Measurements from ENCODE around the gene SAP30. TPM values are rescaled to one million over a fixed set of nuclear protein-coding genes. Genes with fewer than 3 reads are reported as not detected.

The SAP30 gene
- total RNA-seq, 1 donor from 2014 or later, result 29.3 TPM

- no peak overlapping the region for H3K4me3 Mint-ChIP-seq
- H3K9me3 Mint-ChIP-seq, result no peaks in the 10 kb centered on the region
- intact Hi-C loops (cut with micrococcal nuclease), result no loop called here
- H3K36me3 Mint-ChIP-seq (ENCODE audit: low read depth), result no peaks in the 10 kb centered on the region
- H3K27me3 Mint-ChIP-seq (ENCODE audit: insufficient read depth), result peaks cover 27% of the 10 kb centered on the region
- H3K27ac Mint-ChIP-seq, result no peak overlapping the region
- peaks cover 9% of the 10 kb centered on the region for H3K4me1 Mint-ChIP-seq (ENCODE audit: low read depth)
- no peak for DNase-seq (ENCODE audit: low spot score)
These were observed 26.8 kb upstream of the SAP30 start for GRCh38 chr4:173343832-173344397.

- H3K27ac Mint-ChIP-seq, result no peak overlapping the region
- no peak overlapping the region for H3K4me3 Mint-ChIP-seq
- H3K36me3 Mint-ChIP-seq (ENCODE audit: low read depth), result peaks cover 3% of the 10 kb centered on the region
- intact Hi-C loops (cut with micrococcal nuclease), result no loop called here
- H3K9me3 Mint-ChIP-seq, result peaks cover 3% of the 10 kb centered on the region
- DNase-seq (ENCODE audit: low spot score), result no peak
- peaks cover 30% of the 10 kb centered on the region for H3K27me3 Mint-ChIP-seq (ENCODE audit: insufficient read depth)
- H3K4me1 Mint-ChIP-seq (ENCODE audit: low read depth), result no peaks in the 10 kb centered on the region
These were observed 25.1 kb upstream of the SAP30 start for GRCh38 chr4:173345648-173346047.

- H3K27ac Mint-ChIP-seq, result no peak overlapping the region
- peaks cover 26% of the 10 kb centered on the region for H3K27me3 Mint-ChIP-seq (ENCODE audit: insufficient read depth)
- peaks cover 3% of the 10 kb centered on the region for H3K36me3 Mint-ChIP-seq (ENCODE audit: low read depth)
- DNase-seq (ENCODE audit: low spot score), result no peak
- H3K9me3 Mint-ChIP-seq, result peaks cover 4% of the 10 kb centered on the region
- no peaks in the 10 kb centered on the region for H3K4me1 Mint-ChIP-seq (ENCODE audit: low read depth)
- H3K4me3 Mint-ChIP-seq, result no peak overlapping the region
- intact Hi-C loops (cut with micrococcal nuclease), result no loop called here
These were observed 24.7 kb upstream of the SAP30 start for GRCh38 chr4:173346074-173346473.

- Mint-ChIP-seq H3K27me3 (ENCODE audit: insufficient read depth) (peaks cover 24% of the 10 kb centered on the region), H3K27ac (no peak overlapping the region), H3K36me3 (ENCODE audit: low read depth) (peaks cover 3% of the 10 kb centered on the region), H3K9me3 (peaks cover 4% of the 10 kb centered on the region), H3K4me1 (ENCODE audit: low read depth) (no peaks in the 10 kb centered on the region), H3K4me3 (no peak overlapping the region)
- no peak for DNase-seq (ENCODE audit: low spot score)
- intact Hi-C loops (cut with micrococcal nuclease), result no loop called here
These were observed 23.3 kb upstream of the SAP30 start for GRCh38 chr4:173347467-173347866.

- no peak for DNase-seq (ENCODE audit: low spot score)
- intact Hi-C loops (cut with micrococcal nuclease), result no loop called here
- Mint-ChIP-seq H3K4me3 (no peak overlapping the region), H3K27ac (no peak overlapping the region), H3K36me3 (ENCODE audit: low read depth) (peaks cover 5% of the 10 kb centered on the region), H3K27me3 (ENCODE audit: insufficient read depth) (peaks cover 9% of the 10 kb centered on the region), H3K4me1 (ENCODE audit: low read depth) (no peaks in the 10 kb centered on the region), H3K9me3 (no peaks in the 10 kb centered on the region)
These were observed 12.8 kb upstream of the SAP30 start for GRCh38 chr4:173357939-173358338.

GRCh38 chr4:173360587-173361221 is 10.1 kb upstream of the SAP30 start:
- H3K4me3 Mint-ChIP-seq, result no peak overlapping the region
- no peaks in the 10 kb centered on the region for H3K9me3 Mint-ChIP-seq
- H3K27me3 Mint-ChIP-seq (ENCODE audit: insufficient read depth), result no peaks in the 10 kb centered on the region
- intact Hi-C loops (cut with micrococcal nuclease), result no loop called here
- peaks cover 10% of the 10 kb centered on the region for H3K36me3 Mint-ChIP-seq (ENCODE audit: low read depth)
- H3K27ac Mint-ChIP-seq, result no peak overlapping the region
- no peak for DNase-seq (ENCODE audit: low spot score)
- H3K4me1 Mint-ChIP-seq (ENCODE audit: low read depth), result peaks cover 8% of the 10 kb centered on the region

DNA sequence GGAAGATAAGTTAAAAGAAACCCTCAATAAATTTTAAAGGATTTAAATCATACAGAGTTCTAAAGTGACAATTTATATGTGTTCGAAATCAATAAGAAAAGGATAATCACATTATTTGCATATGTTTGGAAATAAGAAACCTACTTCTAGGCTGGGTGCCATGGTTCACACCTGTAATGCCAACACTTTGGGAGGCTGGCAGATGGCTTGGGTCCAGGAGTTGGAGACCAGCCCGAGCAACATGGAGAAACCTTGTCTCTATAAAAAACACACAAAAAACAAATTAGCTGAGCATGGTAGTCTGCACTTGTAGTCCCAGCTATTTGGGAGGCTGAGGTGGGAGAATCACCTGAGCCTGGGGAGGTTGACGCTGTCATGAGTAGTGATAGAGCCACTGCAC is 8.1 kb upstream of the SAP30 start:
- no peak for DNase-seq (ENCODE audit: low spot score)
- Mint-ChIP-seq H3K27ac (no peak overlapping the region), H3K9me3 (no peaks in the 10 kb centered on the region), H3K4me1 (ENCODE audit: low read depth) (peaks cover 25% of the 10 kb centered on the region), H3K27me3 (ENCODE audit: insufficient read depth) (no peaks in the 10 kb centered on the region), H3K4me3 (no peak overlapping the region), H3K36me3 (ENCODE audit: low read depth) (peaks cover 10% of the 10 kb centered on the region)
- intact Hi-C loops (cut with micrococcal nuclease), result no loop called here

- no peaks in the 10 kb centered on the region for H3K27me3 Mint-ChIP-seq (ENCODE audit: insufficient read depth)
- intact Hi-C loops (cut with micrococcal nuclease), result no loop called here
- no peak overlapping the region for H3K4me3 Mint-ChIP-seq
These were observed 5.3 kb upstream of the SAP30 start for GRCh38 chr4:173365359-173365996.

DNA sequence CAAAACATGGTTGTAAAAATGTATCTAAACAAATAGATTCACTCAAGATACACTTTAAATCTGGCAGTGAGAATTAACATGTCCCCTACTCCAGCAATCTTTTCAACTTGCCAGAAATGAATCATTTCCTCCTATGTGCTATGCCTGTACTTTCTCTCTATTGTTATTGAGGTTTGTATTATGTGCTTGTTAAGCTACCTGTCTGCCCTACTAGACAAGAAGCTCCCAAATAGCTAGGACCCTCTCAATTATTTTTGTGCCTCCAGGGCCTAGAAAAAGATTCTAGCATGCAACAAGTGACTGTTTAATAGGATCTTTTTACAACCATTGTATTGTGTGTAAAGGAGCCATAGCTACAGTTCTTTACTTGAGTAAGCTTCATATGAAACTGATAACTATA is 3.5 kb upstream of the SAP30 start:
- H3K4me3 Mint-ChIP-seq, result peak overlapping the region; percentile 32
- no peak for DNase-seq (ENCODE audit: low spot score)
- intact Hi-C loops (cut with micrococcal nuclease), result loop anchor here (1.0 kb wide), 1 partner anchor 198 kb away; no protein-coding TSS in a partner anchor
- peaks cover 49% of the 10 kb centered on the region for H3K4me1 Mint-ChIP-seq (ENCODE audit: low read depth)
- H3K27me3 Mint-ChIP-seq (ENCODE audit: insufficient read depth), result no peaks in the 10 kb centered on the region
- H3K27ac Mint-ChIP-seq, result peak overlapping the region; percentile 79
- no peaks in the 10 kb centered on the region for H3K9me3 Mint-ChIP-seq
- peaks cover 9% of the 10 kb centered on the region for H3K36me3 Mint-ChIP-seq (ENCODE audit: low read depth)

More at GRCh38 chr4:173365359-173365996, 5.3 kb upstream of the SAP30 start:
- H3K4me1 Mint-ChIP-seq (ENCODE audit: low read depth), result peaks cover 43% of the 10 kb centered on the region
- no peaks in the 10 kb centered on the region for H3K9me3 Mint-ChIP-seq
- DNase-seq (ENCODE audit: low spot score), result no peak
- H3K27ac Mint-ChIP-seq, result no peak overlapping the region
- H3K36me3 Mint-ChIP-seq (ENCODE audit: low read depth), result peaks cover 9% of the 10 kb centered on the region

GRCh38 chr4:173367946-173368345 is 2.8 kb upstream of the SAP30 start:
- Mint-ChIP-seq H3K27ac (peak overlapping the region; percentile 46), H3K4me1 (ENCODE audit: low read depth) (peaks cover 56% of the 10 kb centered on the region), H3K9me3 (no peaks in the 10 kb centered on the region), H3K27me3 (ENCODE audit: insufficient read depth) (no peaks in the 10 kb centered on the region), H3K36me3 (ENCODE audit: low read depth) (peaks cover 7% of the 10 kb centered on the region), H3K4me3 (peak overlapping the region; percentile 63)
- intact Hi-C loops (cut with micrococcal nuclease), result loop anchor here (1.0 kb wide), 1 partner anchor 199 kb away; no protein-coding TSS in a partner anchor
- DNase-seq (ENCODE audit: low spot score), result no peak

DNA sequence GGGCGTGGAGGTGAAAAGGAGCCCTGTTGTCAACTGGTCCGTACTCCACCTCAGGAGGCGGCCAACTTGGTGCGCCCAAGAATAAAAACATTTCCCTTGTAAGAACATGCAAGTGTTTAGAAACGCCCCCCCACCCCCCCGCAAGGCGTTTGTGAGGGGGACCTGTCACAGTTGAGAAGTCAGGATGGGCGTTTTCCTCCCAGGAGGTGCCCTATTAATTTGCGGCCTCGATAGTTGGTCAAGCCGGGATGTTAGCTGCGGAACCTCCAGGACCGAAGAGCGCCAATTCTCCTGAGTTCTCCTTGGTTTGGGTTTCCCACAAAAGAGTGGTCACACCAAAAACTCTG is 651 bp upstream of the SAP30 start:
- Mint-ChIP-seq H3K36me3 (ENCODE audit: low read depth) (peaks cover 10% of the 10 kb centered on the region), H3K27me3 (ENCODE audit: insufficient read depth) (no peaks in the 10 kb centered on the region), H3K27ac (peak overlapping the region; percentile 99), H3K4me1 (ENCODE audit: low read depth) (peaks cover 66% of the 10 kb centered on the region), H3K4me3 (peak overlapping the region; percentile 100), H3K9me3 (no peaks in the 10 kb centered on the region)
- intact Hi-C loops (cut with micrococcal nuclease), result loop anchor here (1.0 to 5.0 kb wide), 4 partner anchors 36 to 912 kb away; partner anchors contain the start of genes CEP44, FBXO8, GALNT7 and HMGB2
- DNase-seq (ENCODE audit: low spot score), result peak; percentile 22

DNA sequence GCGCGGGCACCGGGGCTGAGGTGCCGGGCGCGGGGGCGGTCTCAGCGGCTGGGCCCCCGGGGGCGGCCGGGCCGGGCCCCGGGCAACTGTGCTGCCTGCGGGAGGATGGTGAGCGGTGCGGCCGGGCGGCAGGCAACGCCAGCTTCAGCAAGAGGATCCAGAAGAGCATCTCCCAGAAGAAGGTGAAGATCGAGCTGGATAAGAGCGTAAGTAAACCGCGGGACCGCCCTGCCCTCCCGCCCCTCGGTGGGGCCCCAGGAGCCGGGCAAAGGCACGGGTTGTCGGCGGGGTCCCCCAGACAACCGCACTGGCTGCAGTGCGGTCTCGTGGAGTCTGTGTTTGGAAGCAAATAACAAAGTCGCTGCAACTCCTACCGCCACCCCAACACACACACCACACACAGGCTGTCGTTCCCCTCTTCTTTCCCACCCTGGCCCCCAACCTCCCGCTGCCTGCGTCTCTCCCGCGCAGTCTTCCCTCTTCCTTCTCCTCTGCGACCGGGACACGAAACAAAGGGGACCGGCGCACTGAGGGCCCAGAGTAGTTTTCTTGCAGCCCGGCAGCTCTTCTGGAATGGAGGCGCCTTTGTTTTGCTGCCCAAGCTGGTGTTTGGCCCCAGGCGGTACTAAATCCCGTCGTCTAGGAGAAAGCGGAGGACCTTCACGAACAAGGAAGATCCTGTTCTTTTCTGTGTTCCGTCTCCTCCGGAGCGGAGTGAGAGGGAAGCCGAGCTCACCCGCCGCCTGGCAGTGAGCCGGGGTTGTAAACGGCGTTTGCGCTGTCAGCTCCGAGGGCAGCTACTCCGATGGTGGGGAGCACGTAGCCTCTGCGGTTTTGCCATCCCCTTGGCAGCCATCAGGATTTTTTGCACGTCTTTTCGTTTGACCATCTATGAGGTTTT is 788 bp downstream of the SAP30 start:
- peak; percentile 30 for DNase-seq (ENCODE audit: low spot score)
- Mint-ChIP-seq H3K36me3 (ENCODE audit: low read depth) (peaks cover 15% of the 10 kb centered on the region), H3K27ac (peak overlapping the region; percentile 83), H3K9me3 (no peaks in the 10 kb centered on the region), H3K4me3 (peak overlapping the region; percentile 91), H3K4me1 (ENCODE audit: low read depth) (peaks cover 57% of the 10 kb centered on the region), H3K27me3 (ENCODE audit: insufficient read depth) (no peaks in the 10 kb centered on the region)
- intact Hi-C loops (cut with micrococcal nuclease), result loop anchor here (5.0 kb wide), 1 partner anchor 911 kb away; the partner anchor contains the start of genes CEP44 and FBXO8
